ENCODE measurements around the gene PAPOLB. TPM values are rescaled to one million over a fixed set of nuclear protein-coding genes. Genes with fewer than 3 reads are reported as not detected.

Gene PAPOLB
- total and polyA plus RNA-seq, 2 of the 4 experiments (the other 2 are of a cell fraction): under 0.01 TPM; not detected in 1

DNA sequence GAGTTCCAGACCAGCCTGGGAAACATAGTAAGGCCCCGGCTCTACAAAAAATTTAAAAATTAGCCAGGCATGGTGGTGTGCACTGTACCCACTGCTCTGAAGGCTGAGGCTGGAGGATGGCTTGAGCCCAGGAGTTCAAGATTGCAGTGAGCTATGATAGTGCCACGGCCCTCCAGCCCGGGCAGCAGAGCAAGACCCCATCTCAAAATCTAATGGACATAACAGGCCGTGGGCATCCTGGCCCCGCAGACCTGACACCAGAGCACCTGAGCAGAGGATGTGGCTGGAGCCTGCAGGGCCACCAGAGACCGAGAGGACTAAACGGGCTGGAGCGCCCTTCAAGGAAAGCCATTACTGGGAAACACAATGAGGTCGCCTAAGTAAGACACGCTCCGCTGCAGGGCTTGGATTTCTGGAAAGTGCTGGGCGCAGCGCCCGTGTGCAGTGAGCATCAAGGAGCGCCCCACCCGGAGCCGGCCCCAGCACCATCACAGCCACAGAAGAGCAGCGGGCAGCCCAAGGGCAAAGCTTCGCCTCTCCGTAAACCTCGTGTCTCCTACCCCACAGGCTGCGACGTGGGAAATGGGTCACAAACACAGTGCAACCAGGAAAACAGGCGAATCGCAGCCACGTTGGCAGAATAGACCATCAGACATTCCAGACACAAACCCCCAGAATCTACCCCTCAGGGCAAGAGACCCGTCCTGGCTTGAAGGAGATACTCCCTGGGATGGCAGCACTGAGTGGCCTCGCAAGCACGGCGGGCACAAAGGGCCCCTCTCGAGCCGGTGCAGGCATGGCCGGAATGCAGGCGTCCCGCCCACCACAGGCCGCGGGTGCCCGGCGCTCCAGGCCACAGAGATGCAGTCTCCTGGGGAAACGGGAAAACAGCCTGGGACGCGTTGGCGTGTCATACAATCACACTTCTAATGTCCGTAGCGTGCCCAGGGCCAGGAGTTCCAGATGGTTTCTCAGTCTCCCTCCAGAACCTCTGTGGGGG lies 16.8 kb upstream of the PAPOLB start (continued):
- no peak for TF ChIP-seq BHLHE40 (IDR thresholded peaks at IDR 0.05; ENCODE audit: low read depth, low read length)
- TF ChIP-seq SMC3 (IDR thresholded peaks at IDR 0.05; ENCODE audit: low read depth, low read length): no peak

DNA sequence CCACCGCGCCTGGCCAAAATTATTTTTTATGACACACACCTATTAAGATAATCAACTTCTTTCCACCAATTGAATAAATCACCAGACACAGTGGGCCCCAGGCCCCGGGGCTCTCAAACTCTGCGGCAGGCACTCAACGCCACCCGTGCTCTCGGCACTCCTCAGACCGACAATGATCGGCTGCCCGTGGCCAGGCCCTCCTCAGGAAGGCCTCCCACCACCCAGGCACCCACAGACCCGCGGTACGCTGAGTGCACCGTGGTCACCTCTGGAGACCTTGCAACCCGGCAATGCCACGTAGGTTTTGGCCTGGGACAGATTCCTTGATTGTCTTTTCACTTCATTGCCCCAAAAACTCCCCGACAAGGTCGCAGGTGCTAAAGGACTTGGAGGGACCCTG lies 14.8 kb upstream of the PAPOLB start:
- intact Hi-C loops (cut with micrococcal nuclease): no loop called here
- no TSS peak for BruUV-seq (replicated peaks)
- Histone ChIP-seq H2AK9ac (replicated peaks; ENCODE audit: low read depth, low read length, poor library complexity) (peak overlapping the region; percentile 9), H2BK120ac (ENCODE audit: low read depth, low read length) (no peak overlapping the region), H3K27ac (ENCODE audit: insufficient read depth, low read length) (no peak overlapping the region), H4K5ac (ENCODE audit: low read depth, low read length) (no peak overlapping the region), H3K4ac (ENCODE audit: low read depth, low read length) (no peak overlapping the region), H3K9me3 (ENCODE audit: control insufficient read depth, insufficient read depth, low read length) (no peaks in the 10 kb centered on the region), H3K4me2 (ENCODE audit: low read depth, low read length) (no peak overlapping the region), H3K36me3 (ENCODE audit: control insufficient read depth, insufficient read depth, low read length) (no peaks in the 10 kb centered on the region), H3K9me1 (ENCODE audit: insufficient read depth, low read length) (no peaks in the 10 kb centered on the region), H2BK5ac (ENCODE audit: low read depth, low read length, poor library complexity, severe bottlenecking) (no peak overlapping the region), H2BK20ac (ENCODE audit: low read depth, low read length) (no peak overlapping the region), H3K27me3 (ENCODE audit: control insufficient read depth, insufficient read depth, low read length) (peaks cover 2% of the 10 kb centered on the region; the same call in 1 of the 2 replicates), H4K91ac (ENCODE audit: insufficient read depth, low read depth, low read length) (no peak overlapping the region), H3K14ac (replicated peaks; ENCODE audit: low read depth, low read length) (no peak overlapping the region), H3K23ac (ENCODE audit: low read depth, low read length) (no peak overlapping the region), H4K20me1 (ENCODE audit: insufficient read depth, low read length) (no peaks in the 10 kb centered on the region), H2AFZ (replicated peaks; ENCODE audit: low read length, poor library complexity) (no peak overlapping the region), H3K4me3 (ENCODE audit: insufficient read depth, low read depth, low read length) (no peak overlapping the region), H2AK5ac (ENCODE audit: low read depth, low read length) (no peak overlapping the region), H4K8ac (ENCODE audit: low read depth in 2 of 2, low read length in 2 of 2) (no peak overlapping the region), H3K79me1 (ENCODE audit: low read depth in 1 of 2, low read length in 2 of 2) (no peaks in the 10 kb centered on the region), H3K56ac (ENCODE audit: extremely low read depth, insufficient read depth, low read length) (no peak overlapping the region), H3K4me1 (ENCODE audit: control insufficient read depth, insufficient read depth, low read length) (no peaks in the 10 kb centered on the region), H2BK15ac (ENCODE audit: low read depth, low read length) (no peak overlapping the region), H3K9ac (ENCODE audit: low read depth, low read length) (no peak overlapping the region), H3K18ac (ENCODE audit: low read depth, low read length) (no peak overlapping the region)
- WGBS, 2 experiments (ENCODE audit: extremely low coverage in 2 of 2, insufficient read length in 1 of 2): 89% methylated on average over 18 of the region's 18 CpGs; no CpG with 5 or more reads in 1 of the 2 experiments
- POLR2A ChIA-PET (ENCODE audit: unreplicated experiment): no interaction called here
- dilution Hi-C loops (cut with HindIII; ENCODE audit: low sequenced_read_pairs, unreplicated experiment): no loop called here
- DNase-seq (no peak), ATAC-seq (ENCODE audit: low read depth) (no peak)
- TF ChIP-seq POLR2A (IDR thresholded peaks at IDR 0.05; ENCODE audit: low read depth, low read length) (no peak), MAFK (IDR thresholded peaks at IDR 0.05; ENCODE audit: low read depth, low read length) (no peak), RCOR1 (IDR thresholded peaks at IDR 0.05; ENCODE audit: insufficient replicate concordance, low read length) (no peak), RFX5 (IDR thresholded peaks at IDR 0.05; ENCODE audit: low read depth, low read length) (no peak), NFE2L2 (IDR thresholded peaks at IDR 0.05; ENCODE audit: low read depth, low read length) (no peak)
- TF ChIP-seq, protein P1, sequence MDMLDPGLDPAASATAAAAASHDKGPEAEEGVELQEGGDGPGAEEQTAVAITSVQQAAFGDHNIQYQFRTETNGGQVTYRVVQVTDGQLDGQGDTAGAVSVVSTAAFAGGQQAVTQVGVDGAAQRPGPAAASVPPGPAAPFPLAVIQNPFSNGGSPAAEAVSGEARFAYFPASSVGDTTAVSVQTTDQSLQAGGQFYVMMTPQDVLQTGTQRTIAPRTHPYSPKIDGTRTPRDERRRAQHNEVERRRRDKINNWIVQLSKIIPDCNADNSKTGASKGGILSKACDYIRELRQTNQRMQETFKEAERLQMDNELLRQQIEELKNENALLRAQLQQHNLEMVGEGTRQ (IDR thresholded peaks at IDR 0.05; ENCODE audit: low read depth, low read length): no peak
- TF ChIP-seq, protein P2, sequence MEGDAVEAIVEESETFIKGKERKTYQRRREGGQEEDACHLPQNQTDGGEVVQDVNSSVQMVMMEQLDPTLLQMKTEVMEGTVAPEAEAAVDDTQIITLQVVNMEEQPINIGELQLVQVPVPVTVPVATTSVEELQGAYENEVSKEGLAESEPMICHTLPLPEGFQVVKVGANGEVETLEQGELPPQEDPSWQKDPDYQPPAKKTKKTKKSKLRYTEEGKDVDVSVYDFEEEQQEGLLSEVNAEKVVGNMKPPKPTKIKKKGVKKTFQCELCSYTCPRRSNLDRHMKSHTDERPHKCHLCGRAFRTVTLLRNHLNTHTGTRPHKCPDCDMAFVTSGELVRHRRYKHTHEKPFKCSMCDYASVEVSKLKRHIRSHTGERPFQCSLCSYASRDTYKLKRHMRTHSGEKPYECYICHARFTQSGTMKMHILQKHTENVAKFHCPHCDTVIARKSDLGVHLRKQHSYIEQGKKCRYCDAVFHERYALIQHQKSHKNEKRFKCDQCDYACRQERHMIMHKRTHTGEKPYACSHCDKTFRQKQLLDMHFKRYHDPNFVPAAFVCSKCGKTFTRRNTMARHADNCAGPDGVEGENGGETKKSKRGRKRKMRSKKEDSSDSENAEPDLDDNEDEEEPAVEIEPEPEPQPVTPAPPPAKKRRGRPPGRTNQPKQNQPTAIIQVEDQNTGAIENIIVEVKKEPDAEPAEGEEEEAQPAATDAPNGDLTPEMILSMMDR (conservative IDR thresholded peaks at IDR 0.05; ENCODE audit: low read depth, low read length): no peak
- CTCF ChIA-PET: no interaction called here
- in situ Hi-C loops (cut with MboI; ENCODE audit: low sequenced_read_pairs): no loop called here
